Neural cell (in vitro differentiated cells): Measurements from ENCODE around the gene IFNGR1. TPM values are rescaled to one million over a fixed set of nuclear protein-coding genes. Genes with fewer than 3 reads are reported as not detected.

Experiments
- H2AFZ ChIP-seq: fragments of 200-600, 300-800 bp; sonication (generic), shearing (Covaris generic); 2 replicates; pipeline ENCODE4 v1.6.0; 2014; ENCODE audit warnings: low read depth, mild to moderate bottlenecking, antibody characterized with exemption, low read length, moderate library complexity
- H3F3A ChIP-seq: fragments of 200-600 bp; shearing (Covaris generic); 2 replicates; pipeline ENCODE4 v1.6.1; 2016; ENCODE audit warnings: mild to moderate bottlenecking, moderate library complexity, mixed read lengths, antibody characterized with exemption, low read length; ENCODE audit not compliant: insufficient read depth, poor library complexity, severe bottlenecking
- H3K27ac ChIP-seq: fragments of 200-600, 300-800 bp; sonication (generic), shearing (Covaris generic); 2 replicates; pipeline ENCODE4 v1.5.1; 2014; ENCODE audit warnings: mild to moderate bottlenecking, low read length, moderate library complexity
- H3K27me3 ChIP-seq: fragments of 300-800, 200-600 bp; sonication (generic), shearing (Covaris generic); 2 replicates; pipeline ENCODE4 v1.6.0; 2014; ENCODE audit warnings: mild to moderate bottlenecking, low read depth, low read length, moderate library complexity; ENCODE audit not compliant: insufficient read depth
- H3K36me3 ChIP-seq: fragments of 300-800, 200-600 bp; sonication (generic), shearing (Covaris generic); 2 replicates; pipeline ENCODE4 v1.5.1; 2014; ENCODE audit warnings: mild to moderate bottlenecking, antibody characterized with exemption, low read length, moderate library complexity; ENCODE audit not compliant: insufficient read depth
- H3K4me2 ChIP-seq: fragments of 300-800, 200-600 bp; sonication (generic), shearing (Covaris generic); 2 replicates; pipeline ENCODE4 v1.6.0; 2014; ENCODE audit warnings: mild to moderate bottlenecking, low read length
- H3K4me3 ChIP-seq: fragments of 300-800, 200-600 bp; sonication (generic), shearing (Covaris generic); 2 replicates; pipeline ENCODE4 v1.5.1; 2014; ENCODE audit warnings: mild to moderate bottlenecking, low read length, moderate library complexity
- H3K79me2 ChIP-seq: fragments of 200-600 bp; shearing (Covaris generic); replicated peaks from 2 replicates; pipeline ENCODE4 v1.6.0; 2014; ENCODE audit warnings: mild to moderate bottlenecking, low read length, moderate library complexity; ENCODE audit not compliant: insufficient read depth
- H3K9ac ChIP-seq: fragments of 300-800, 200-600 bp; sonication (generic), shearing (Covaris generic); 2 replicates; pipeline ENCODE4 v1.6.1; 2016; ENCODE audit warnings: mild to moderate bottlenecking, low read length, mixed read lengths
- H3K9me2 ChIP-seq: fragments of 200-600 bp; shearing (Covaris generic); 2 replicates; pipeline ENCODE4 v1.6.1; 2016; ENCODE audit warnings: mild to moderate bottlenecking, low read length, mixed read lengths; ENCODE audit not compliant: insufficient read depth
- H3K9me3 ChIP-seq: fragments of 200-600, 300-800 bp; sonication (generic), shearing (Covaris generic); 2 replicates; pipeline ENCODE4 v1.6.1; 2016; ENCODE audit warnings: mild to moderate bottlenecking, mixed run types, low read length, moderate library complexity, mixed read lengths
- H4K20me1 ChIP-seq: fragments of 200-600 bp; shearing (Covaris generic); 2 replicates; pipeline ENCODE4 v1.6.1; 2016; ENCODE audit warnings: mild to moderate bottlenecking, mixed run types; ENCODE audit not compliant: insufficient read depth
- CTCF ChIP-seq: fragments of 450-650 bp; IDR thresholded peaks from 2 replicates; pipeline ENCODE4 v1.5.1; 2014; ENCODE audit warnings: antibody characterized with exemption, mild to moderate bottlenecking, moderate library complexity; ENCODE audit not compliant: poor library complexity, severe bottlenecking
- EP300 ChIP-seq: fragments of 450-650 bp; conservative IDR thresholded peaks from 2 replicates; pipeline ENCODE4 v1.6.1; 2014; ENCODE audit warnings: antibody characterized with exemption, mild to moderate bottlenecking, moderate library complexity; ENCODE audit not compliant: poor library complexity, severe bottlenecking
- EZH2 ChIP-seq: fragments of 200-600, 300-800 bp; shearing (Covaris generic), sonication (generic); IDR thresholded peaks from 2 replicates; pipeline ENCODE4 v1.6.1; 2014; ENCODE audit warnings: antibody characterized with exemption, low read length, borderline replicate concordance, mild to moderate bottlenecking; ENCODE audit not compliant: insufficient read depth, poor library complexity, severe bottlenecking
- MXI1 ChIP-seq: fragments of 450-650 bp; conservative IDR thresholded peaks from 2 replicates; pipeline ENCODE4 v1.6.1; 2014; ENCODE audit warnings: antibody characterized with exemption, mild to moderate bottlenecking; ENCODE audit not compliant: poor library complexity, severe bottlenecking
- POLR2AphosphoS5 ChIP-seq: IDR thresholded peaks from 2 replicates; pipeline ENCODE4 v1.6.1; 2012
- RAD21 ChIP-seq: fragments of 450-650 bp; conservative IDR thresholded peaks from 2 replicates; pipeline ENCODE4 v1.6.1; 2014; ENCODE audit warnings: antibody characterized with exemption, mild to moderate bottlenecking, moderate library complexity
- SMC3 ChIP-seq: fragments of 450-650 bp; conservative IDR thresholded peaks from 2 replicates; pipeline ENCODE4 v1.6.1; 2014; ENCODE audit warnings: antibody characterized with exemption, mild to moderate bottlenecking, moderate library complexity; ENCODE audit not compliant: poor library complexity
- TAF1 ChIP-seq: IDR thresholded peaks from 2 replicates; pipeline ENCODE4 v1.6.1; 2012; ENCODE audit warnings: low read depth
- polyA plus RNA-seq: library from polyadenylated mRNA; depleted of rRNA; stranded (reverse); fragments of >200 nt; gene quantifications from 2 replicates; pipeline ENCODE4 v1.2.3, GENCODE V29; 2014
- TF ChIP-seq, protein P1 (sequence below): IDR thresholded peaks from 2 replicates; pipeline ENCODE4 v1.6.1; 2012; ENCODE audit warnings: borderline replicate concordance

IFNGR1 gene
- polyA plus RNA-seq, 1 donor from 2014 or later, result 57.2 TPM

DNA sequence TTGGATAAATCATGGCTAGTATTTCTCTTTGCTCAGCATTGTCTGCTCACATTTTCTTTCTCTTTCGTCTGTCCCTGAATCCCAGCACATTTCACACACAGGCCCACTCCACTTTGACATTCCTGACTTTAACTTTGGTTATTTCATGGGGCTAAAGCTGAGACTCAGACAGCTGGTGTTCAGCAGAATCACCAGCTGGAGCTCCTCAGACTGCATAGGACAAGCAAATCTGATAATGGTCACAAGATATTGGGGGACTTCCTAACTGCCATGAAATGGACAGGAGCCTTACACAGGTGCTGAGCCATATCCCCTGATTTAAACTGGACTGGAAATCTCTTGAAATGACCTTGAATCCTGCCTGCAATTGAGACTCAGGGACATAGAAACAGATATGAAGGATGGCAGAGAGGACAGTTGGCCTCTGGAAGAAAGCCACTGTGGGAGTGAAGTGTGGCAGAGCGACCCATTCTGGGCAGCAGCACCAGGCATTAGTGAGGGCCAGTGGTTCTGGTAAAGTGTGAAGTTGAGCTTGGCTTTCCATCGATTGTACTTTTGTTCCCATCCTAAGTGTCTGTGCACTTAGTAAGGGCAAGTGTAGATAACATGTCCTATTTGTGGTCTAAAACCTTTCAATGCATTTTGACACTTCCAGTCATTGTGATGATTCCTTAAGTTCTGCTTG, 10.0 kb upstream of the IFNGR1 start:
- H3F3A ChIP-seq, result no peaks in the 10 kb centered on the region
- no peak overlapping the region for H3K27ac ChIP-seq
- H4K20me1 ChIP-seq, result no peaks in the 10 kb centered on the region

DNA sequence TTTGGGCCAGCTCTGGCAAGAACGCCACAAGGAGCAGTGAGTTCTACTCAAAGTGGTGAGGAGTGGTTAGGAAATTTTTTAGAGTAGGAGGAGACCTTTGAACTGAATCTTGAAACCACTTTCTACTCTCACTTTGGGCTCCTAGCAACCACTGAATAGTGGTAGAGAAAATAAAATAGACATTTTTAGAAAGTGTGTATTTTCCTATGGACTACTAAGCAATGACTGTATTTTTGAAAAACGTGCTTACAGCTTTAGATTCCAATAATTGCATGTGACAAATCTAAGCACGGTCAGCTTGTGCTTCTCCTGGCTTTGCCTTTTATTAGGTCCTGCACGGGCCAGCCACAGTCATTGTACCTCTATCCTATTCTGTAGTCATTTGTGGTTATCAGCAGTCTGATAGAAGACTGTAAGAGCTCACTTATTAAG, 8.7 kb upstream of the IFNGR1 start:
- Histone ChIP-seq H3K27ac (no peak overlapping the region), H4K20me1 (no peaks in the 10 kb centered on the region), H3K36me3 (no peaks in the 10 kb centered on the region), H3K4me3 (no peak overlapping the region), H3K9me2 (no peaks in the 10 kb centered on the region), H3K9me3 (no peaks in the 10 kb centered on the region), H3K27me3 (no peaks in the 10 kb centered on the region), H3F3A (no peaks in the 10 kb centered on the region), H3K4me2 (no peak overlapping the region), H3K79me2 (no peaks in the 10 kb centered on the region), H2AFZ (no peak overlapping the region), H3K9ac (no peak overlapping the region)
- no peak for TF ChIP-seq SMC3
- TF ChIP-seq TAF1, result no peak
- no peak for TF ChIP-seq EP300
- no peak for TF ChIP-seq MXI1
- no peak for TF ChIP-seq POLR2AphosphoS5
- TF ChIP-seq, protein P1, sequence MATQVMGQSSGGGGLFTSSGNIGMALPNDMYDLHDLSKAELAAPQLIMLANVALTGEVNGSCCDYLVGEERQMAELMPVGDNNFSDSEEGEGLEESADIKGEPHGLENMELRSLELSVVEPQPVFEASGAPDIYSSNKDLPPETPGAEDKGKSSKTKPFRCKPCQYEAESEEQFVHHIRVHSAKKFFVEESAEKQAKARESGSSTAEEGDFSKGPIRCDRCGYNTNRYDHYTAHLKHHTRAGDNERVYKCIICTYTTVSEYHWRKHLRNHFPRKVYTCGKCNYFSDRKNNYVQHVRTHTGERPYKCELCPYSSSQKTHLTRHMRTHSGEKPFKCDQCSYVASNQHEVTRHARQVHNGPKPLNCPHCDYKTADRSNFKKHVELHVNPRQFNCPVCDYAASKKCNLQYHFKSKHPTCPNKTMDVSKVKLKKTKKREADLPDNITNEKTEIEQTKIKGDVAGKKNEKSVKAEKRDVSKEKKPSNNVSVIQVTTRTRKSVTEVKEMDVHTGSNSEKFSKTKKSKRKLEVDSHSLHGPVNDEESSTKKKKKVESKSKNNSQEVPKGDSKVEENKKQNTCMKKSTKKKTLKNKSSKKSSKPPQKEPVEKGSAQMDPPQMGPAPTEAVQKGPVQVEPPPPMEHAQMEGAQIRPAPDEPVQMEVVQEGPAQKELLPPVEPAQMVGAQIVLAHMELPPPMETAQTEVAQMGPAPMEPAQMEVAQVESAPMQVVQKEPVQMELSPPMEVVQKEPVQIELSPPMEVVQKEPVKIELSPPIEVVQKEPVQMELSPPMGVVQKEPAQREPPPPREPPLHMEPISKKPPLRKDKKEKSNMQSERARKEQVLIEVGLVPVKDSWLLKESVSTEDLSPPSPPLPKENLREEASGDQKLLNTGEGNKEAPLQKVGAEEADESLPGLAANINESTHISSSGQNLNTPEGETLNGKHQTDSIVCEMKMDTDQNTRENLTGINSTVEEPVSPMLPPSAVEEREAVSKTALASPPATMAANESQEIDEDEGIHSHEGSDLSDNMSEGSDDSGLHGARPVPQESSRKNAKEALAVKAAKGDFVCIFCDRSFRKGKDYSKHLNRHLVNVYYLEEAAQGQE, result no peak
- no peak for TF ChIP-seq RAD21
- TF ChIP-seq EZH2, result no peak
- TF ChIP-seq CTCF, result no peak

More for the DNA sequence above, 10.0 kb upstream of the IFNGR1 start:
- no peaks in the 10 kb centered on the region for H3K27me3 ChIP-seq
- H3K9me3 ChIP-seq, result no peaks in the 10 kb centered on the region
- H3K36me3 ChIP-seq, result no peaks in the 10 kb centered on the region
- TF ChIP-seq, protein P1, result no peak
- TF ChIP-seq SMC3 (no peak), MXI1 (no peak), TAF1 (no peak), CTCF (no peak), EZH2 (no peak)
- H3K9ac ChIP-seq, result no peak overlapping the region
- H3K4me3 ChIP-seq, result no peak overlapping the region
- no peaks in the 10 kb centered on the region for H3K9me2 ChIP-seq
- no peak overlapping the region for H3K4me2 ChIP-seq
- no peak overlapping the region for H2AFZ ChIP-seq
- no peaks in the 10 kb centered on the region for H3K79me2 ChIP-seq
